ENCODE measurements around the gene ATXN1. TPM values are rescaled to one million over a fixed set of nuclear protein-coding genes. Genes with fewer than 3 reads are reported as not detected.
A peak's percentile ranks its signal among the peaks of the same experiment; 100 is the strongest.

The ATXN1 gene
- total RNA-seq, 4 donors from 2014 or later = 42.4 to 74.9 (median 52.1) TPM

- peak; percentile 72 to 82 (median 74) for TF ChIP-seq CTCF (IDR thresholded peaks at IDR 0.05)
- TF ChIP-seq POLR2AphosphoS5 (IDR thresholded peaks at IDR 0.05) = peak in 1 of 2 donors; percentile 25
- TF ChIP-seq EP300 (IDR thresholded peaks at IDR 0.05) = no peak
- TF ChIP-seq POLR2A (IDR thresholded peaks at IDR 0.05; ENCODE audit: low read depth) = no peak
- peak overlapping the region; percentile 94 to 100 (median 96) for H3K4me3 ChIP-seq
- DNase-seq (ENCODE audit: extremely low spot score) = no peak
- H3K27me3 ChIP-seq = no peaks in the 10 kb centered on the region
- 1% methylated on average over 22 of the region's 32 CpGs for WGBS
- intact Hi-C loops (cut with DNase I) = loop anchor here (2.0 to 5.0 kb wide), 2 partner anchors 252 to 431 kb away; no protein-coding TSS in a partner anchor
- H3K36me3 ChIP-seq = no peaks in the 10 kb centered on the region
- no peaks in the 10 kb centered on the region for H3K9me3 ChIP-seq
- peak overlapping the region; percentile 99 to 100 (median 100) for H3K27ac ChIP-seq (replicated peaks in 1 of 4)
- H3K4me1 ChIP-seq = peaks cover 16 to 48% (median 40%) of the 10 kb centered on the region in 4 donors
Measured at GRCh38 chr6:16762550-16763477, 1.6 kb upstream of the ATXN1 start.

- intact Hi-C loops (cut with DNase I) = loop anchor here (2.0 to 5.0 kb wide), 2 partner anchors 251 to 430 kb away; no protein-coding TSS in a partner anchor
- WGBS = 0% methylated on average over 3 of the region's 21 CpGs
- H3K36me3 ChIP-seq = no peaks in the 10 kb centered on the region
- no peak for TF ChIP-seq POLR2AphosphoS5 (IDR thresholded peaks at IDR 0.05)
- peak overlapping the region; percentile 94 to 100 (median 96) for H3K4me3 ChIP-seq
- no peaks in the 10 kb centered on the region for H3K9me3 ChIP-seq
- H3K4me1 ChIP-seq = peaks cover 22 to 51% (median 43%) of the 10 kb centered on the region in 4 donors
- no peaks in the 10 kb centered on the region for H3K27me3 ChIP-seq
- DNase-seq (ENCODE audit: extremely low spot score) = no peak
- H3K27ac ChIP-seq (replicated peaks in 1 of 4) = peak overlapping the region; percentile 99 to 100 (median 100)
Measured at GRCh38 chr6:16762268-16762549, 949 bp upstream of the ATXN1 start.

- 1% methylated on average over 13 of the region's 71 CpGs for WGBS
- Histone ChIP-seq H3K27ac (replicated peaks in 1 of 4) (peak overlapping the region; percentile 99 to 100 (median 100)), H3K27me3 (no peaks in the 10 kb centered on the region), H3K4me1 (peaks cover 27 to 54% (median 47%) of the 10 kb centered on the region in 4 donors), H3K4me3 (peak overlapping the region; percentile 94 to 100 (median 96)), H3K36me3 (no peaks in the 10 kb centered on the region), H3K9me3 (no peaks in the 10 kb centered on the region)
- DNase-seq (ENCODE audit: extremely low spot score) = peak; percentile 97
- intact Hi-C loops (cut with DNase I) = loop anchor here (2.0 to 5.0 kb wide), 2 partner anchors 251 to 429 kb away; no protein-coding TSS in a partner anchor
- no peak for TF ChIP-seq EP300 (IDR thresholded peaks at IDR 0.05)
- peak in 2 of 3 experiments; percentile 34 to 38 for TF ChIP-seq CTCF (IDR thresholded peaks at IDR 0.05)
- TF ChIP-seq POLR2AphosphoS5 (IDR thresholded peaks at IDR 0.05) = peak; percentile 55 to 72
Measured at GRCh38 chr6:16761471-16762267, 409 bp upstream of the ATXN1 start.

GRCh38 chr6:16759646-16760515 lies 1.4 kb downstream of the ATXN1 start:
- peak; percentile 98 for DNase-seq (ENCODE audit: extremely low spot score)
- intact Hi-C loops (cut with DNase I) = loop anchor here (5.0 kb wide), 1 partner anchor 428 kb away; no protein-coding TSS in a partner anchor
- H3K4me1 ChIP-seq = peaks cover 36 to 62% (median 51%) of the 10 kb centered on the region in 4 donors
- H3K27ac ChIP-seq (replicated peaks in 1 of 4) = peak overlapping the region; percentile 99 to 100 (median 100)
- no peaks in the 10 kb centered on the region for H3K27me3 ChIP-seq
- WGBS = 0% methylated on average over 28 of the region's 87 CpGs
- H3K36me3 ChIP-seq = no peaks in the 10 kb centered on the region
- H3K4me3 ChIP-seq = peak overlapping the region; percentile 94 to 100 (median 96)
- H3K9me3 ChIP-seq = no peaks in the 10 kb centered on the region
- TF ChIP-seq POLR2AphosphoS5 (IDR thresholded peaks at IDR 0.05) (peak; percentile 89 to 94), CTCF (IDR thresholded peaks at IDR 0.05) (peak in 2 of 3 experiments; percentile 13 to 15), POLR2A (IDR thresholded peaks at IDR 0.05; ENCODE audit: low read depth) (no peak), EP300 (IDR thresholded peaks at IDR 0.05) (no peak)
